SJSA1 (cell line): ENCODE data around the gene TET1. TPM values are rescaled to one million over a fixed set of nuclear protein-coding genes. Genes with fewer than 3 reads are reported as not detected.
"Not testable (repeated sequence)": the region's sequence is repeated elsewhere in the genome, so short reads cannot be mapped to it uniquely, and the experiment has no call there.

Experiments
- DNase-seq, 2 experiments: peaks; one replicate each; pipeline ENCODE4 v3.0.0-alpha.2; 2015 to 2020; ENCODE audit warnings: low spot score in 2 of 2, low read depth in 1 of 2
- H3K27ac ChIP-seq: fragments of 250-450 bp; sonication (Bioruptor Pico); 2 replicates; pipeline ENCODE4 v1.5.1; 2020; ENCODE audit warnings: mild to moderate bottlenecking, moderate library complexity
- H3K27me3 ChIP-seq: fragments of 250-450 bp; sonication (Bioruptor Pico); replicated peaks from 2 replicates; pipeline ENCODE4 v1.5.1; 2020; ENCODE audit warnings: mild to moderate bottlenecking, moderate library complexity
- H3K36me3 ChIP-seq: fragments of 250-450 bp; sonication (Bioruptor Pico); 2 replicates; pipeline ENCODE4 v1.5.1; 2020; ENCODE audit warnings: mild to moderate bottlenecking
- H3K4me1 ChIP-seq: fragments of 250-450 bp; sonication (Bioruptor Pico); replicated peaks from 2 replicates; pipeline ENCODE4 v1.6.1; 2021; ENCODE audit warnings: mild to moderate bottlenecking
- H3K4me3 ChIP-seq: fragments of 250-450 bp; sonication (Bioruptor Pico); 2 replicates; pipeline ENCODE4 v1.5.1; 2020; ENCODE audit warnings: mild to moderate bottlenecking
- H3K9me3 ChIP-seq: fragments of 250-450 bp; sonication (Bioruptor Pico); replicated peaks from 2 replicates; pipeline ENCODE4 v1.5.1; 2020; ENCODE audit warnings: mild to moderate bottlenecking
- total RNA-seq: library from RNA; depleted of rRNA; stranded (reverse); fragments of >200 nt; shearing (Covaris generic); gene quantifications from 2 replicates; pipeline ENCODE4 v1.2.3, GENCODE V29; 2014; rRNA removed

Gene TET1
- total RNA-seq, 1 experiment from 2014 or later, result 4.4 TPM

DNA sequence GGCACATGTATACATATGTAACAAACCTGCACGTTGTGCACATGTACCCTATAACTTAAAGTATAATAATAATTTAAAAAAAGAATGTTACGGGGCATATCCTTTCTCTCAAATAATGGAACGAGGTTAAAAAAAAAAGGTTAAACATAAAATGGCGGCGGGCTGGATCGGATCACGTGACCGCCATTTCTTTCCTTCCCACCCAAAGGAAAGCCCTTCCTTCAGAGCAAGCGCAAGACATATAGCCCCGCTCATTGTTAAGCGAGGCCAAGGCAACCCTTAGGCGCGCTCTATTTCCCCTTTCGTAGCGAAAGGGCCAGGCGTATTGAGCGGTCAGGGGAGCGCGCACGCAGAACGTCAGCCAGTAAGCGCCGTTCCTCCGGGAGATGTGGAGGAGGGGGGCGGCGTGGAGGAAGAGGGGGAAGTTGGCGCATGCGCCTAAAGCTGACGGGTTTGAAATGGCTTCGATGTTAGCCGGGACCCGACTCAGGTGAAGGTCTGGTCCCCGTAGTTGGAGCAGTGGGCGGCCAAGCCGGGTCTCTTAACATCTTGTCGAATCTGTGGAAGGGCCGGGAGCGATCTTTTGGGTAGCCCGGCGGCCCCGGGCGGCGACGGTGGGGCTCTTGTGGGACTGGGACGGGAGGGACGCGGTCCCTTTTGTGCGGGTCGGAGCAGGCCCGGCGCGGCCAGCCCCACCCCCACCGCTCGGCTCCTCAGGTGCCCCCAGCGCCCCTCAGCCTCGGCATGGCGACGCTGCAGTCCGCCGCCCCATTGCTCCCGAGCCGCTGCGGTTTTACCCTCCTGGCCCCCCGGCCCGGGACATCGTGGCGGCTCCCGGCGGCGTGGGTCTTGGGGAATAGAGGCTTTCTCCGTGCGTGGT lies 160.9 kb downstream of the TET1 start, which contains the start of gene CCAR1:
Gene CCAR1, plus strand, starts transcription at position 447 of the 880 bp plus-strand sequence. CDS start 1,266 bp downstream, outside the sequence.
- H3K9me3 ChIP-seq, result no peaks in the 10 kb centered on the region
- DNase-seq, result peak; percentile 98 to 99

DNA sequence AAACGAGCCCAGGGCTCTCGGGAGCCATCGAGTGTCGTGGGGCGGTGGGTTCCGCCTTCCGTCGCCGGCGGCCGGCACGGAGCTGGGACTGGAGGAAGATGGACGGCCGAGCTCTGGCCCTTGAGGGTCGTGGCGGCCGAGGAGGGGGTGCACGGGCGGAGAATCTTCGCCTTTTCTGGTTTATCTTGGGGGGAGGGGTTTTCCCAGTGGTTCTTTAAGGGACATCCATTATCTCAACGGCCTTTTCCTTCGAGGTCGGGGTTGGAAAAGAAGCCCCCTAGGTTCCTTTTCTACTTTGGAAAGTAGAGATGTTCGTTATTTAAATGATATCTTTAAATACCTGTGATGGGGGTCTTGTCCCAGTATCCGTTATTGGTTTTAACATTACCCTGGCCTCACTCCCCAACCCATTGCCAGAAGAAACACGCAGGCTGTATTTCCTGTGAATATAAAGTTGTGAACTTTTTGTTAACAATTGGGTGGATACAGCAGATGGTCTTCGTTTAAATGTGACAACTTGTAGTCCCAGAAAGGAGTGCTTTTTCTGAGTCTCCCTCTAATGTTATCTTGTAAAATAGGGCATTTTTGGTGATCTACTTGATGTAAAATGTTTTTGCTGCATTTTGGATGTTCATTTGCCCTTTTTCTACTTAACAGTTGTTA lies 161.7 kb downstream of the TET1 start:
- Histone ChIP-seq H3K4me3 (peak overlapping the region; percentile 82), H3K9me3 (no peaks in the 10 kb centered on the region), H3K36me3 (peaks cover 47% of the 10 kb centered on the region), H3K27me3 (no peaks in the 10 kb centered on the region), H3K4me1 (peaks cover 6% of the 10 kb centered on the region), H3K27ac (peak overlapping the region; percentile 78)
- DNase-seq, result no peak

More for the DNA sequence above, 160.9 kb downstream of the TET1 start, which contains the start of gene CCAR1:
- Histone ChIP-seq H3K4me3 (peak within 1 kb of the TSS; percentile 82), H3K27me3 (no peaks in the 10 kb centered on the region), H3K4me1 (peaks cover 6% of the 10 kb centered on the region), H3K27ac (peak within 1 kb of the TSS; percentile 78), H3K36me3 (peaks cover 41% of the 10 kb centered on the region)

DNA sequence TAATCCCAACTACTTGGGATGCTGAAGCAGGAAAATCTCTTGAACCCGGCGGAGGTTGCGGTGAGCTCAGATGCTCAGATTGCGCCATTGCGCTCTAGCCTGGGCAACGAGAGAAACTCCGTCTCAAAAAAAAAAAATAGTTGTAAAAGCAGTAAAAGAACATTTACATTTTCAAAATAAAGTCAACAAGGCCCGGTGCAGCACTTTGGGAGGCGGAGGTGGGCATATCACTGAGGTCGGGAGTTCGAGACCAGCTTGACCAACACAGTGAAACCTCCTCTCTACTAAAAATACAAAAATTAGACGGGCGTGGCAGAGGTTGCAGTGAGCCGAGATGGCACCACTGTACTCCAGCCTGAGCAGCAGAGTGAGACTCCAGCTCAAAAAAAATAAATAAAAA lies 164.9 kb downstream of the TET1 start:
- peaks cover 78% of the 10 kb centered on the region for H3K36me3 ChIP-seq
- H3K4me1 ChIP-seq, result peaks cover 6% of the 10 kb centered on the region
- no peak overlapping the region for H3K4me3 ChIP-seq
- no peaks in the 10 kb centered on the region for H3K9me3 ChIP-seq
- no peak overlapping the region for H3K27ac ChIP-seq
- no peak for DNase-seq
- no peaks in the 10 kb centered on the region for H3K27me3 ChIP-seq

DNA sequence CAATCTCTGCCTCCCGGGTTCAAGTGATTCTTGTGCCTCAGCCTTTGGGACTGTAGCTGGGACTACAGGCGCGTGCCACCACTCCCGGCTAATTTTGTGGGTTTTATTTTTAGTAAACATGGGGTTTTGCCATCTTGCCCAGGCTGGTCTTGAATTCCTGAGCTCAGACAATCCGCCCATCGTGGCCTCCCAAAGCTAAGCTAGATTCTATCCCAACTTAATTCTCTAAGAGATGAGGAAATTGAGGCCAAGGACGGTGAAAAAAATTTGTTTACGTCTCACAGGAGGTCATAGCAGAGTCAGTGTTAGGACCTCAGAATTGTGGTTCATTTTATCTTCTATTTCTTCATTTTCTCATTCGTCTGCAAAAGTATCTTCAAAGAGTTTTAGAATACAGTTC lies 167.0 kb downstream of the TET1 start:
- no peaks in the 10 kb centered on the region for H3K9me3 ChIP-seq
- H3K27ac ChIP-seq, result no peak overlapping the region
- H3K36me3 ChIP-seq, result peaks cover 87% of the 10 kb centered on the region
- H3K4me1 ChIP-seq, result peaks cover 6% of the 10 kb centered on the region
- no peaks in the 10 kb centered on the region for H3K27me3 ChIP-seq
- H3K4me3 ChIP-seq, result no peak overlapping the region
- no peak for DNase-seq

DNA sequence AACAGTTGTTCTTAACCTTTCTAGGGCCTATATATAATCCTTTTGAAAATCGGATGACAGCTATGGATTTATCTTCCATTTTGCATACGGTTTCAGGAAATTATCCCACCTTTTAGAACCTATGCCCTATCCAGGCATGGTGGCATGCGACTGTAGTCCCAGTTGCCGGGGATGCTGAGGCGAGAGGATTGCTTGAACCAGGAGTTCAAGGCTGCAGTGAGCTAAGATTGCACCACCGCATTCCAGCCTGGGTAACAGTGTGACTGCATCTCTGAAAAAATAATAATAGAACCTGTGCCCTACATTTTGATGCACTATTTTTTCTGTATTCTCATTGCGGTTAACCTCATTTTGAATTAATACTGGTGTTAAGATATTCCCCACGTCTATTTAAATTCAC lies 172.5 kb downstream of the TET1 start:
- DNase-seq, result no peak
- Histone ChIP-seq H3K27me3 (no peaks in the 10 kb centered on the region), H3K9me3 (no peaks in the 10 kb centered on the region), H3K27ac (no peak overlapping the region), H3K36me3 (peaks cover 89% of the 10 kb centered on the region), H3K4me1 (no peaks in the 10 kb centered on the region), H3K4me3 (no peak overlapping the region)

DNA sequence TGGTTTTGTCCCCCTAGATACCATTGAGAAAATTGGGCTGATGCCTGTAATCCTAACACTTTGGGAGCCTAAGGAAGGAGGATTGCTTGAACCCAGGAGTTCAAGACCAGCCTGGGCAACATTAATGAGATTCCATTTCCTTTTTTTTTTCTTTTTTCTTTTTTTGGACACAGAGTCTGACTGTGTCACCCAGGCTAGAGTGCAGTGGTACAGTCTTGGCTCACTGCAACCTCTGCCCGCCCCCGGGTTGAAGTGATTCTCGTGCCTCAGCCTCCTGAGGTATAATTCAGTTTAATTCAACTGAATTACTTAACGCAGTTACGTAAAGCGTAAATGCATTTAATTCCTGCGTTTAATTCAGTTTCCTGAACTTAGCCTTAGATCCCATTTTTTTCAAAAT lies 174.2 kb downstream of the TET1 start:
- no peak for DNase-seq
- Histone ChIP-seq H3K4me1 (no peaks in the 10 kb centered on the region), H3K27ac (no peak overlapping the region), H3K36me3 (peaks cover 89% of the 10 kb centered on the region), H3K27me3 (no peaks in the 10 kb centered on the region), H3K9me3 (no peaks in the 10 kb centered on the region), H3K4me3 (no peak overlapping the region)

DNA sequence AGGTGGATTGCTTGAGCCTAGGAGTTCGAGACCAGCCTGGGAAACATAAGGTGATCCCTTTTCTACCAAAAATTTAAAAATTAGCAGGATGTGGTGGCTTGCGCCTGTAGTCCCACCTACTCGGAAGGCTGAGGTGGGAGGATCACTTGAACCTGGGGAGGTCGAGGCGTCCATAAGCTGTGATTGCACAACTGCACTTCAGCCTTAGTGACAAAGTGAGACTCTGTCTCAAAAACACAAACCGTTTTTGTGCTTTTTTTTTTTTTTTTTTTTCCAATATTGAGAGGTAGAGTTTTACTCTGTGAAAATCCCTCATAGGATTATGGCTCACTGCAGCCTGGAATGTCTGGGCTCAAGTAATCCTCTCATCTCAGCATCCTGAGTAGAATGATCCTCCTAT lies 175.0 kb downstream of the TET1 start:
- H3K27ac ChIP-seq, result no peak overlapping the region
- no peaks in the 10 kb centered on the region for H3K27me3 ChIP-seq
- no peaks in the 10 kb centered on the region for H3K9me3 ChIP-seq
- H3K4me1 ChIP-seq, result no peaks in the 10 kb centered on the region
- H3K4me3 ChIP-seq, result no peak overlapping the region
- no peak for DNase-seq
- H3K36me3 ChIP-seq, result peaks cover 90% of the 10 kb centered on the region

DNA sequence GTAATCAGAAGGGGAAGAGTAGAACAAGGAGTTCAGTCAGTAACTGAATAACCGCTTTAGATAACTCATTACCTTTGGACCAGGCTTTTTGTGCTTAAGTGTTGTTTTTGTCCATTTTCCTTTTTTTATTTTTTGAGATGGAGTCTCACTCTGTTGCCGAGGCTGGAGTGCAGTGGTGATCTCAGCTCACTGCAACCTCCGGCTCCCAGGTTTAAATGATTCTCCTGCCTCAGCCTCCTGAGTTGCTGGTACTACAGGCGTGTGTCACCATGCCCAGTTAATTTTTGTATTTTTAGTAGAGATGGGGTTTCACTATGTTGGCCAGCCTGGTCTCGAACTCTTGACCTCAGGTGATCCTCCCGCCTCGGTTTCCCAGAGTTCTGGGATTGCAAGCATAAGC lies 175.6 kb downstream of the TET1 start:
- H3K4me1 ChIP-seq, H3K4me3 ChIP-seq, H3K27ac ChIP-seq, DNase-seq, H3K27me3 ChIP-seq, H3K9me3 ChIP-seq: not testable (repeated sequence)
- peaks cover 90% of the 10 kb centered on the region for H3K36me3 ChIP-seq

DNA sequence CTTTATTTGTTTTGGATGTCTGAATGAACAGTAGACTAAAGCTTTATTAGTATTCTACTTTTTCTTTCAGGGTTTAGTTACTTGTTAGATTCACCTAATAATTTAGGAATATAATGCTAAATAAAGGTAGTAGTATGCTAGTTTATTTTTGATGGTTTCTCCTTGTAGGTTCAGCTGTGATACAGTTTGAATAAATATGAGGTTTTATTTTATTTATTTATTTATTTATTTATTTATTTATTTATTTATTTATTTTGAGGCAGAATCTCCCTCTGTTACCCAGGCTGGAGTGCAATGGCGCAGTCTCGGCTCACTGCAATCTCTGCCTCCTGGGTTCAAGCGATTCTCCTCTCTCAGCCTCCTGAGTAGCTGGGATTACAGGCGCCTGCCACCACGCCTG lies 180.5 kb downstream of the TET1 start:
- H3K27me3 ChIP-seq, H3K9me3 ChIP-seq, H3K27ac ChIP-seq, H3K4me3 ChIP-seq, DNase-seq, H3K4me1 ChIP-seq: not testable (repeated sequence)
- H3K36me3 ChIP-seq, result peaks cover 93% of the 10 kb centered on the region

DNA sequence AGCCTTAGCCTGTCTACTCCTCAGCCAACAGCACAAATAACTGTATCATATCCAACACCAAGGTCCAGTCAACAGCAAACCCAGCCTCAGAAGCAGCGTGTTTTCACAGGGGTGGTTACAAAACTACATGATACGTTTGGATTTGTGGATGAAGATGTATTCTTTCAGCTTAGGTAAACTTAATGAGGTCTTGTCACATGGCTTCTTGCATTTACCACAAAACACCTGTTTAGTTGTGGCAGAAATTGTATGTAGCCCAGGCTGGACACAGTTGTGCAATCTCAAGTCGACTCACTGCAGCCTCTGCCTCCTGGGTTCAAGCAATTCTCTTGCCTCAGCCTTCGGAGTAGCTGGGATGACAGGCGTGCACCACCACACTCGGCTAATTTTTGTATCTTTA lies 182.3 kb downstream of the TET1 start:
- Histone ChIP-seq H3K27ac (no peak overlapping the region), H3K4me1 (no peaks in the 10 kb centered on the region), H3K4me3 (no peak overlapping the region), H3K9me3 (no peaks in the 10 kb centered on the region), H3K36me3 (peaks cover 92% of the 10 kb centered on the region), H3K27me3 (no peaks in the 10 kb centered on the region)
- DNase-seq, result no peak

Other genes starting within 250 kb of the TET1 start
- 19.2 and 33.5 TPM in 2 replicates for gene HNRNPH3, start 228.3 kb upstream of the TET1 start, total RNA-seq
- 3.2 and 3.3 TPM in 2 replicates for gene PBLD, start 227.4 kb upstream of the TET1 start, total RNA-seq
- gene RUFY2, start 153.1 kb upstream of the TET1 start, total RNA-seq, result 21.4 and 21.8 TPM in 2 replicates
- 23.9 and 49.9 TPM in 2 replicates for gene DNA2, start 88.4 kb upstream of the TET1 start, total RNA-seq
- gene SLC25A16, start 32.8 kb upstream of the TET1 start, total RNA-seq, result 9.3 and 21.0 TPM in 2 replicates
- 48.1 and 55.2 TPM in 2 replicates for gene CCAR1, start 160.9 kb downstream of the TET1 start, total RNA-seq